ENCODE results near the gene ADAM12.
A peak's percentile ranks its signal among the peaks of the same experiment; 100 is the strongest.

ADAM12 gene

GRCh38 chr10:126166797-126167196 lies 221.5 kb downstream of the ADAM12 start:
- no peak overlapping the region for H3K4me3 Mint-ChIP-seq
- peak overlapping the region in 2 of 3 experiments; percentile 12 to 18 for H3K27ac Mint-ChIP-seq
- no peaks in the 10 kb centered on the region for H3K9me3 Mint-ChIP-seq
- TF ChIP-seq CTCF (IDR thresholded peaks at IDR 0.05; ENCODE audit: unreplicated experiment in 3 of 3) = no peak
- peaks cover 38% of the 10 kb centered on the region for H3K4me1 Mint-ChIP-seq
- H3K27me3 Mint-ChIP-seq (ENCODE audit: low read depth) = peaks cover 3% of the 10 kb centered on the region
- H3K36me3 Mint-ChIP-seq (ENCODE audit: low read depth) = no peaks in the 10 kb centered on the region

- no peaks in the 10 kb centered on the region for H3K36me3 Mint-ChIP-seq (ENCODE audit: low read depth)
- peak overlapping the region in 1 of 3 experiments; percentile 10 for H3K27ac Mint-ChIP-seq
- no peaks in the 10 kb centered on the region for H3K9me3 Mint-ChIP-seq
- no peak for TF ChIP-seq CTCF (IDR thresholded peaks at IDR 0.05; ENCODE audit: unreplicated experiment in 3 of 3)
- H3K4me1 Mint-ChIP-seq = peaks cover 34% of the 10 kb centered on the region
- H3K27me3 Mint-ChIP-seq (ENCODE audit: low read depth) = peaks cover 10% of the 10 kb centered on the region
- no peak overlapping the region for H3K4me3 Mint-ChIP-seq
Observed at GRCh38 chr10:126165874-126166273, 222.4 kb downstream of the ADAM12 start.

GRCh38 chr10:126163506-126163905 lies 224.8 kb downstream of the ADAM12 start:
- Mint-ChIP-seq H3K27me3 (ENCODE audit: low read depth) (peaks cover 14% of the 10 kb centered on the region), H3K36me3 (ENCODE audit: low read depth) (no peaks in the 10 kb centered on the region), H3K27ac (no peak overlapping the region), H3K4me3 (no peak overlapping the region), H3K4me1 (peaks cover 24% of the 10 kb centered on the region), H3K9me3 (no peaks in the 10 kb centered on the region)
- TF ChIP-seq CTCF (IDR thresholded peaks at IDR 0.05; ENCODE audit: unreplicated experiment in 3 of 3) = no peak

GRCh38 chr10:126161691-126162090 lies 226.6 kb downstream of the ADAM12 start:
- TF ChIP-seq CTCF (IDR thresholded peaks at IDR 0.05; ENCODE audit: unreplicated experiment in 3 of 3) = no peak
- peaks cover 23% of the 10 kb centered on the region for H3K4me1 Mint-ChIP-seq
- H3K36me3 Mint-ChIP-seq (ENCODE audit: low read depth) = no peaks in the 10 kb centered on the region
- no peak overlapping the region for H3K27ac Mint-ChIP-seq
- peaks cover 24% of the 10 kb centered on the region for H3K27me3 Mint-ChIP-seq (ENCODE audit: low read depth)
- H3K9me3 Mint-ChIP-seq = no peaks in the 10 kb centered on the region
- H3K4me3 Mint-ChIP-seq = no peak overlapping the region

- no peaks in the 10 kb centered on the region for H3K36me3 Mint-ChIP-seq (ENCODE audit: low read depth)
- H3K4me3 Mint-ChIP-seq = no peak overlapping the region
Observed at GRCh38 chr10:126160971-126161630, 227.2 kb downstream of the ADAM12 start.

More at GRCh38 chr10:126160971-126161630, 227.2 kb downstream of the ADAM12 start:
- H3K9me3 Mint-ChIP-seq = no peaks in the 10 kb centered on the region
- H3K4me1 Mint-ChIP-seq = peaks cover 23% of the 10 kb centered on the region
- peaks cover 30% of the 10 kb centered on the region for H3K27me3 Mint-ChIP-seq (ENCODE audit: low read depth)
- H3K27ac Mint-ChIP-seq = no peak overlapping the region
- peak in 1 of 3 experiments; percentile 35 for TF ChIP-seq CTCF (IDR thresholded peaks at IDR 0.05; ENCODE audit: unreplicated experiment in 3 of 3)

Data from nephron (organoid).